Thyroid gland (tissue), 4 donors: Measurements from ENCODE around the gene CROCC2.

Source experiments
- CTCF ChIP-seq, 6 experiments: fragments of 200-600 bp in 3 of 6; fragments of 450-650 bp in 3 of 6; sonication (generic) in 3 of 6; IDR thresholded peaks; one replicate each; pipeline ENCODE4 v1.5.1; 2016 to 2019; ENCODE audit warnings: antibody characterized with exemption in 6 of 6, mild to moderate bottlenecking in 2 of 6, inconsistent platforms in 1 of 6, moderate library complexity in 1 of 6
- POLR2A ChIP-seq, 2 donors: fragments of 450-650 bp; IDR thresholded peaks; one replicate each; pipeline ENCODE4 v1.6.1; 2017; ENCODE audit warnings: antibody characterized with exemption in 2 of 2, mild to moderate bottlenecking in 2 of 2, moderate library complexity in 1 of 2

- no peak for TF ChIP-seq POLR2A (IDR thresholded peaks at IDR 0.05)
- no peak for TF ChIP-seq CTCF (IDR thresholded peaks at IDR 0.05)
Measured at GRCh38 chr2:241006412-241006811, 100.3 kb downstream of the CROCC2 start.
